ENCODE measurements around the gene FKBP7. TPM values are rescaled to one million over a fixed set of nuclear protein-coding genes. Genes with fewer than 3 reads are reported as not detected.

FKBP7 gene
- total and polyA plus RNA-seq, 2 of the 13 experiments (the other 11 are each of a cell fraction or from before 2014, with no cell fraction given): 12.4 to 14.8 TPM

GRCh38 chr2:178450774-178451525, 27.4 kb downstream of the FKBP7 start, which contains the start of the genes PJVK and PRKRA (continued):
- TF ChIP-seq ZNF142 (CRISPR knock-in tag; IDR thresholded peaks at IDR 0.05) (peak; percentile 46), RAD21 (CRISPR knock-in tag; IDR thresholded peaks at IDR 0.05) (peak; percentile 80), ZKSCAN5 (CRISPR knock-in tag; IDR thresholded peaks at IDR 0.05) (0 out of 2 replicates have a peak, but pooled peaks have one; percentile 48), GPN1 (CRISPR knock-in tag; IDR thresholded peaks at IDR 0.05; ENCODE audit: borderline replicate concordance) (peak; percentile 51; the same call in 1 of the 2 replicates), KAT7 (CRISPR knock-in tag; IDR thresholded peaks at IDR 0.05; ENCODE audit: borderline replicate concordance) (peak; percentile 96), SCMH1 (CRISPR knock-in tag; IDR thresholded peaks at IDR 0.05; ENCODE audit: borderline replicate concordance) (no peak), ZNF691 (CRISPR knock-in tag; IDR thresholded peaks at IDR 0.05; ENCODE audit: borderline replicate concordance, low read depth) (peak; percentile 96), NCOA1 (CRISPR knock-in tag; IDR thresholded peaks at IDR 0.05) (peak; percentile 41; the same call in 1 of the 2 replicates), TMF1 (CRISPR knock-in tag; IDR thresholded peaks at IDR 0.05; ENCODE audit: low read depth) (no peak), ZXDC (CRISPR knock-in tag; IDR thresholded peaks at IDR 0.05) (peak; percentile 95; the same call in 1 of the 2 replicates), PHB2 (IDR thresholded peaks at IDR 0.05; ENCODE audit: partially characterized antibody) (no peak), ZNF644 (CRISPR knock-in tag; IDR thresholded peaks at IDR 0.05; ENCODE audit: low read depth) (no peak), ARID4A (CRISPR knock-in tag; IDR thresholded peaks at IDR 0.05; ENCODE audit: borderline replicate concordance) (peak; percentile 97), SYNCRIP (IDR thresholded peaks at IDR 0.05; ENCODE audit: insufficient read depth, low read depth, low read length) (no peak), DNMT1 (CRISPR knock-in tag; IDR thresholded peaks at IDR 0.05) (peak; percentile 96)
